ENCODE measurements around the gene SLIT3. TPM values are rescaled to one million over a fixed set of nuclear protein-coding genes. Genes with fewer than 3 reads are reported as not detected.

The SLIT3 gene
- total RNA-seq, 1 experiment from 2014 or later: 0.92 TPM

GRCh38 chr5:168822248-168822744 lies 478.6 kb downstream of the SLIT3 start:
- no CpG with 5 or more reads among the region's 4 CpGs for WGBS (ENCODE audit: extremely low coverage, insufficient read length, low lambda C conversion rate)
- H3K18ac ChIP-seq (ENCODE audit: insufficient read length, low read depth, low read length): no peak overlapping the region
- H2AK5ac ChIP-seq (ENCODE audit: insufficient read length, low read length): no peak overlapping the region
- H4K91ac ChIP-seq (ENCODE audit: insufficient read length, low read depth, low read length): no peak overlapping the region
- H2BK5ac ChIP-seq (ENCODE audit: insufficient read length, low read length): no peak overlapping the region
- H3K79me1 ChIP-seq (ENCODE audit: insufficient read depth, low read depth, low read length, poor library complexity, severe bottlenecking): no peaks in the 10 kb centered on the region
- Mint-ChIP-seq H3K9me3 (no peaks in the 10 kb centered on the region), H3K27me3 (ENCODE audit: low read depth) (peaks cover 71% of the 10 kb centered on the region), H3K36me3 (ENCODE audit: insufficient read depth in 1 of 3, low read depth in 3 of 3) (no peaks in the 10 kb centered on the region), H3K27ac (no peak overlapping the region), H3K4me3 (no peak overlapping the region), H3K4me1 (peaks cover 26 to 27% of the 10 kb centered on the region in 2 experiments)
- H2BK12ac ChIP-seq (ENCODE audit: insufficient read length, low read depth, low read length): no peak overlapping the region
- H4K8ac ChIP-seq (replicated peaks; ENCODE audit: insufficient read length, low read depth, low read length): no peak overlapping the region
- H3K9ac ChIP-seq (ENCODE audit: extremely low read depth, insufficient read length, low read length): no peak overlapping the region
- no peaks in the 10 kb centered on the region for H4K20me1 ChIP-seq (ENCODE audit: control insufficient read depth, insufficient read depth, insufficient read length)
- H3K79me2 ChIP-seq (ENCODE audit: insufficient read depth, low read length): no peaks in the 10 kb centered on the region
- no peak overlapping the region for H2BK15ac ChIP-seq (ENCODE audit: low read depth, low read length)
- no peak overlapping the region for H3K56ac ChIP-seq (ENCODE audit: insufficient read length, low read depth, low read length)
- DNase-seq: no peak
- peaks cover 6% of the 10 kb centered on the region for H3K4me1 ChIP-seq (ENCODE audit: insufficient read depth, low read length)
- H3T11ph ChIP-seq (ENCODE audit: low read length): no peak overlapping the region
- H2AFZ ChIP-seq (ENCODE audit: low read length): no peak overlapping the region
- H3K9me3 ChIP-seq (ENCODE audit: control insufficient read depth, low read depth, low read length): no peaks in the 10 kb centered on the region
- H4K5ac ChIP-seq (ENCODE audit: insufficient read length, low read depth, low read length): no peak overlapping the region
- no peak overlapping the region for H3K4me2 ChIP-seq (ENCODE audit: insufficient read depth, insufficient read length, low read length)
- no peak overlapping the region for H2BK120ac ChIP-seq (ENCODE audit: low read depth, low read length, poor library complexity, severe bottlenecking)
- H3K4ac ChIP-seq (ENCODE audit: low read depth, low read length): no peak overlapping the region
- TF ChIP-seq, protein P1, sequence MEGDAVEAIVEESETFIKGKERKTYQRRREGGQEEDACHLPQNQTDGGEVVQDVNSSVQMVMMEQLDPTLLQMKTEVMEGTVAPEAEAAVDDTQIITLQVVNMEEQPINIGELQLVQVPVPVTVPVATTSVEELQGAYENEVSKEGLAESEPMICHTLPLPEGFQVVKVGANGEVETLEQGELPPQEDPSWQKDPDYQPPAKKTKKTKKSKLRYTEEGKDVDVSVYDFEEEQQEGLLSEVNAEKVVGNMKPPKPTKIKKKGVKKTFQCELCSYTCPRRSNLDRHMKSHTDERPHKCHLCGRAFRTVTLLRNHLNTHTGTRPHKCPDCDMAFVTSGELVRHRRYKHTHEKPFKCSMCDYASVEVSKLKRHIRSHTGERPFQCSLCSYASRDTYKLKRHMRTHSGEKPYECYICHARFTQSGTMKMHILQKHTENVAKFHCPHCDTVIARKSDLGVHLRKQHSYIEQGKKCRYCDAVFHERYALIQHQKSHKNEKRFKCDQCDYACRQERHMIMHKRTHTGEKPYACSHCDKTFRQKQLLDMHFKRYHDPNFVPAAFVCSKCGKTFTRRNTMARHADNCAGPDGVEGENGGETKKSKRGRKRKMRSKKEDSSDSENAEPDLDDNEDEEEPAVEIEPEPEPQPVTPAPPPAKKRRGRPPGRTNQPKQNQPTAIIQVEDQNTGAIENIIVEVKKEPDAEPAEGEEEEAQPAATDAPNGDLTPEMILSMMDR (conservative IDR thresholded peaks at IDR 0.05): no peak
- no peak overlapping the region for H3K14ac ChIP-seq (ENCODE audit: insufficient read depth, low read length)
- H3K27me3 ChIP-seq (ENCODE audit: insufficient read depth, low read length): no peaks in the 10 kb centered on the region; the same call in 1 of the 2 replicates
- no peak overlapping the region for H2BK20ac ChIP-seq (ENCODE audit: low read depth, low read length, poor library complexity, severe bottlenecking)
- H3K27ac ChIP-seq (ENCODE audit: insufficient read length, low read depth, low read length): no peak overlapping the region
- no peaks in the 10 kb centered on the region for H3K23me2 ChIP-seq (ENCODE audit: insufficient read length, low read depth, low read length, poor library complexity, severe bottlenecking)
- H3K23ac ChIP-seq (ENCODE audit: insufficient read length, low read depth, low read length): no peak overlapping the region
